HG03135 (cell line): ENCODE measurements around the gene ZNF618.

Experiments
- ATAC-seq: cut with Tn5 transposase; IDR thresholded peaks from one replicate; pipeline ENCODE4 v1.9.1; 2021; ENCODE audit warnings: mild to moderate bottlenecking, moderate library complexity; ENCODE audit not compliant: unreplicated experiment

ZNF618 gene

GRCh38 chr9:113998525-113999255 is 122.6 kb downstream of the ZNF618 start:
- no peak for ATAC-seq

- no peak for ATAC-seq
Measured at GRCh38 chr9:113999256-114000062, 123.3 kb downstream of the ZNF618 start.

GRCh38 chr9:114000063-114000454 is 124.0 kb downstream of the ZNF618 start:
- no peak for ATAC-seq

GRCh38 chr9:114000671-114001409 is 124.7 kb downstream of the ZNF618 start:
- ATAC-seq: no peak

- ATAC-seq: no peak
Measured at GRCh38 chr9:114001410-114001685, 125.2 kb downstream of the ZNF618 start.

GRCh38 chr9:114001794-114002261 is 125.7 kb downstream of the ZNF618 start:
- ATAC-seq: no peak

GRCh38 chr9:114002271-114002985 is 126.3 kb downstream of the ZNF618 start:
- ATAC-seq: no peak

GRCh38 chr9:114002986-114003350 is 126.9 kb downstream of the ZNF618 start:
- no peak for ATAC-seq

- ATAC-seq: no peak
Measured at GRCh38 chr9:114003351-114003750, 127.2 kb downstream of the ZNF618 start.

GRCh38 chr9:114003758-114004157 is 127.6 kb downstream of the ZNF618 start:
- no peak for ATAC-seq

GRCh38 chr9:114004221-114004716 is 128.2 kb downstream of the ZNF618 start:
- ATAC-seq: no peak

- ATAC-seq: no peak
Measured at GRCh38 chr9:114005371-114006154, 129.5 kb downstream of the ZNF618 start.

- no peak for ATAC-seq
Measured at GRCh38 chr9:114006155-114006550, 130.0 kb downstream of the ZNF618 start.

- ATAC-seq: no peak
Measured at GRCh38 chr9:114006931-114007691, 131.0 kb downstream of the ZNF618 start.

- ATAC-seq: no peak
Measured at GRCh38 chr9:114007991-114008666, 132.0 kb downstream of the ZNF618 start.

GRCh38 chr9:114008667-114009410 is 132.7 kb downstream of the ZNF618 start:
- ATAC-seq: no peak

- no peak for ATAC-seq
Measured at GRCh38 chr9:114011313-114011712, 135.2 kb downstream of the ZNF618 start.

GRCh38 chr9:114012126-114012525 is 136.0 kb downstream of the ZNF618 start:
- ATAC-seq: no peak
